Left lobe of liver (tissue), 2 donors: Measurements from ENCODE around the gene TOPBP1. TPM values are rescaled to one million over a fixed set of nuclear protein-coding genes. Genes with fewer than 3 reads are reported as not detected.
"Not testable (repeated sequence)": the region's sequence is repeated elsewhere in the genome, so short reads cannot be mapped to it uniquely, and the experiment has no call there.

Source experiments
- ATAC-seq: fragments of 200-7000 bp; cut with Tn5 transposase; one replicate; pipeline ENCODE4 v1.9.1; 2020; ENCODE audit warnings: mild to moderate bottlenecking, moderate library complexity
- DNase-seq: peaks from one replicate; pipeline ENCODE4 v3.0.0-alpha.2; 2020; ENCODE audit warnings: low spot score
- total RNA-seq: library from RNA; stranded (reverse); gene quantifications from one replicate; pipeline ENCODE4 v1.2.1, GENCODE V29; 2021
- donor health status: DM: no; HTN: no; CAD: no; lungs with moderate emphysema.
- donor health status: DM: no; HTN: yes; CAD: no.

TOPBP1 gene
- 7.0 TPM for total RNA-seq

GRCh38 chr3:133661454-133662277, at the start of gene TOPBP1:
Gene TOPBP1 (minus strand): TSS chr3:133661941. CDS start chr3:133661127, 814 bp downstream.
- DNase-seq (peak; percentile 85), ATAC-seq (peak; percentile 84)

GRCh38 chr3:133711013-133711412, 49.3 kb upstream of the TOPBP1 start:
- ATAC-seq (no peak), DNase-seq (no peak)

GRCh38 chr3:133709139-133709750, 47.5 kb upstream of the TOPBP1 start:
- ATAC-seq (no peak), DNase-seq (no peak)

- ATAC-seq (no peak), DNase-seq (no peak)
Measured at GRCh38 chr3:133706033-133706432, 44.3 kb upstream of the TOPBP1 start.

GRCh38 chr3:133703915-133704314, 42.2 kb upstream of the TOPBP1 start:
- DNase-seq (no peak), ATAC-seq (peak; percentile 60)

- DNase-seq (no peak), ATAC-seq (no peak)
Measured at GRCh38 chr3:133701435-133702358, 40.0 kb upstream of the TOPBP1 start.

GRCh38 chr3:133700351-133700750, 38.6 kb upstream of the TOPBP1 start:
- no peak for DNase-seq
- no peak for ATAC-seq

- DNase-seq (no peak), ATAC-seq (no peak)
Measured at GRCh38 chr3:133699903-133700302, 38.2 kb upstream of the TOPBP1 start.

GRCh38 chr3:133699467-133699866, 37.7 kb upstream of the TOPBP1 start:
- ATAC-seq (no peak), DNase-seq (no peak)

- DNase-seq (no peak), ATAC-seq (no peak)
Measured at GRCh38 chr3:133697960-133698359, 36.2 kb upstream of the TOPBP1 start.

- DNase-seq (no peak), ATAC-seq (no peak)
Measured at GRCh38 chr3:133695560-133696171, 33.9 kb upstream of the TOPBP1 start.

GRCh38 chr3:133694288-133695268, 32.8 kb upstream of the TOPBP1 start:
- DNase-seq (no peak), ATAC-seq (peak; percentile 97)

GRCh38 chr3:133693821-133694220, 32.1 kb upstream of the TOPBP1 start:
- DNase-seq: no peak
- ATAC-seq: no peak

- DNase-seq: no peak
- no peak for ATAC-seq
Measured at GRCh38 chr3:133692759-133693158, 31.0 kb upstream of the TOPBP1 start.

GRCh38 chr3:133691273-133692107, 29.7 kb upstream of the TOPBP1 start:
- no peak for DNase-seq
- no peak for ATAC-seq

- not testable (repeated sequence) for DNase-seq, ATAC-seq
Measured at GRCh38 chr3:133677993-133678392, 16.3 kb upstream of the TOPBP1 start.

GRCh38 chr3:133676336-133677118, 14.8 kb upstream of the TOPBP1 start:
- ATAC-seq (peak; percentile 54), DNase-seq (no peak)
